SK-N-SH treated with all-trans-retinoic acid at 6 μM for 48 hours (cell line): ENCODE measurements around the gene CRCP.

ENCODE experiments used
- ATAC-seq: fragments of 200-7000 bp; cut with Tn5 transposase; 3 replicates; pipeline ENCODE4 v1.9.1; 2020; ENCODE audit warnings: mild to moderate bottlenecking, moderate library complexity
- BACH2 ChIP-seq: fragments of 250-450 bp; sonication (Bioruptor Pico); IDR thresholded peaks from 2 replicates; pipeline ENCODE4 v1.9.0; 2021; ENCODE audit warnings: mild to moderate bottlenecking, borderline replicate concordance
- CSDC2 ChIP-seq: fragments of 250-450 bp; sonication (Bioruptor Pico); IDR thresholded peaks from 2 replicates; pipeline ENCODE4 v1.5.0; 2020; ENCODE audit warnings: mild to moderate bottlenecking, moderate library complexity
- ESRRG ChIP-seq: fragments of 250-450 bp; sonication (Bioruptor Pico); IDR thresholded peaks from 2 replicates; pipeline ENCODE4 v1.6.1; 2021; ENCODE audit warnings: mild to moderate bottlenecking
- GLIS3 ChIP-seq: fragments of 250-450 bp; sonication (Bioruptor Pico); IDR thresholded peaks from 2 replicates; pipeline ENCODE4 v1.5.0; 2020; ENCODE audit warnings: mild to moderate bottlenecking, moderate library complexity
- ISL1 ChIP-seq: fragments of 250-450 bp; sonication (Bioruptor Pico); IDR thresholded peaks from 2 replicates; pipeline ENCODE4 v2.1.2; 2022; ENCODE audit warnings: mild to moderate bottlenecking, moderate library complexity
- OSR1 ChIP-seq: fragments of 250-450 bp; sonication (Bioruptor Pico); IDR thresholded peaks from 2 replicates; pipeline ENCODE4 v1.8.0; 2022; ENCODE audit warnings: moderate library complexity, mild to moderate bottlenecking, inconsistent platforms
- PPARA ChIP-seq: fragments of 250-450 bp; sonication (Bioruptor Pico); IDR thresholded peaks from 2 replicates; pipeline ENCODE4 v1.5.0; 2020; ENCODE audit warnings: mild to moderate bottlenecking, borderline replicate concordance
- RARB ChIP-seq: fragments of 250-450 bp; sonication (Bioruptor Pico); IDR thresholded peaks from 2 replicates; pipeline ENCODE4 v1.8.0; 2021; ENCODE audit warnings: mild to moderate bottlenecking, moderate library complexity
- SNAI2 ChIP-seq: fragments of 250-450 bp; sonication (Bioruptor Pico); IDR thresholded peaks from 2 replicates; pipeline ENCODE4 v1.5.0; 2020; ENCODE audit warnings: mild to moderate bottlenecking, moderate library complexity
- TCF4 ChIP-seq: fragments of 250-450 bp; sonication (Bioruptor Pico); IDR thresholded peaks from 2 replicates; pipeline ENCODE4 v1.8.0; 2021; ENCODE audit warnings: mild to moderate bottlenecking, moderate library complexity, borderline replicate concordance
- TOX ChIP-seq: fragments of 250-450 bp; sonication (Bioruptor Pico); IDR thresholded peaks from 2 replicates; pipeline ENCODE4 v1.8.0; 2021; ENCODE audit warnings: mild to moderate bottlenecking, moderate library complexity, borderline replicate concordance
- ZC3H10 ChIP-seq: fragments of 250-450 bp; sonication (Bioruptor Pico); IDR thresholded peaks from 2 replicates; pipeline ENCODE4 v1.5.1; 2021; ENCODE audit warnings: mild to moderate bottlenecking, moderate library complexity
- ZFP3 ChIP-seq: fragments of 250-450 bp; sonication (Bioruptor Pico); IDR thresholded peaks from 2 replicates; pipeline ENCODE4 v1.5.0; 2020; ENCODE audit warnings: mild to moderate bottlenecking, moderate library complexity
- ZFP30 ChIP-seq: fragments of 450-650 bp; formaldehyde crosslinking; IDR thresholded peaks from 2 replicates; pipeline ENCODE4 v1.5.0; 2022; ENCODE audit warnings: mild to moderate bottlenecking, moderate library complexity
- ZNF70 ChIP-seq: fragments of 450-650 bp; formaldehyde crosslinking; IDR thresholded peaks from 2 replicates; pipeline ENCODE4 v1.5.0; 2020; ENCODE audit warnings: mild to moderate bottlenecking, moderate library complexity
- ZNF8 ChIP-seq: fragments of 450-650 bp; formaldehyde crosslinking; IDR thresholded peaks from 2 replicates; pipeline ENCODE4 v1.5.0; 2020; ENCODE audit warnings: mild to moderate bottlenecking, moderate library complexity
- TF ChIP-seq, protein P1 (sequence below): fragments of 250-450 bp; sonication (Bioruptor Pico); IDR thresholded peaks from 2 replicates; pipeline ENCODE4 v1.8.0; 2021; ENCODE audit warnings: low read depth, mild to moderate bottlenecking, moderate library complexity, borderline replicate concordance
- TF ChIP-seq, protein P2 (sequence below): fragments of 250-450 bp; sonication (Bioruptor Pico); IDR thresholded peaks from 2 replicates; pipeline ENCODE4 v1.5.1; 2021; ENCODE audit warnings: mild to moderate bottlenecking, moderate library complexity
- TF ChIP-seq, protein P3 (sequence below): fragments of 250-450 bp; sonication (Bioruptor Pico); IDR thresholded peaks from 2 replicates; pipeline ENCODE4 v1.5.1; 2020; ENCODE audit warnings: low read depth, mild to moderate bottlenecking, moderate library complexity
- TF ChIP-seq, protein P4 (sequence below): fragments of 250-450 bp; sonication (Bioruptor Pico); IDR thresholded peaks from 2 replicates; pipeline ENCODE4 v1.5.0; 2020; ENCODE audit warnings: mild to moderate bottlenecking, moderate library complexity

Gene CRCP

DNA sequence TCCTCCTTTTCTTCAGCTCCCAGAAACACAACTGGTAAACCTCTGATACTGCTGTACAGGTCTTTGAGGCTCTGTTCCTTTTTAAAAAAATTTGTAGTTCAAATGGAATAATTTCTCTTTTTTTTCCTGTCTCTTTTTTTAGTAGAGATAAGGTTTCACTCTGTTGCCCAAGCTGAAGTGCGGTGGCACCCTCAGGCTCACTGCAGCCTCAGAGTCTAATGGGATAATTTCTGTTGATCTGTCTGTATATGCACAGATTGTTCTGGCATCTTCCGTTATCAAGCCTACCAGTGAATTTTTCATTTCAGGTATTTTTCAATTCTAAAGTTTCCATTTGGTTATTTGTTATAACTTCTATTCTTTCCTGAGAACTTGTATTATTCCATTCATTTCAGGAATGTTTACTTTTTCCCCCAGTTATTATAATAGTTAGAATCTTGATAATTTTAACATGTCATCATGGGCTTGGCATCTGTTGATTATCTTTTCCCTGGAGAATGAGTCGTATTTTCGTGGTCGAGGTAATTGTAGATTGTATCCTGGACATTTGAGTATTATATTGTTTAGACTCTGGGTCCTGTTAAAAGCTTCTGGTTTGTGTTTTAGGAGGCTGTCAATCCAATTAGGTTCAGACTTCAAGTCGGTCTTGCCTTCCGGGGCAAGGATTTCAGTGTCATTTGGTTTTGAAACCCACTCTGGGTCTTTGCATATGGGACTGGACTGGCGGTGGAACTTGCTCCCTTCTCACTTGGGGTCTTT, 24.5 kb downstream of the CRCP start (continued):
- TF ChIP-seq, protein P1, sequence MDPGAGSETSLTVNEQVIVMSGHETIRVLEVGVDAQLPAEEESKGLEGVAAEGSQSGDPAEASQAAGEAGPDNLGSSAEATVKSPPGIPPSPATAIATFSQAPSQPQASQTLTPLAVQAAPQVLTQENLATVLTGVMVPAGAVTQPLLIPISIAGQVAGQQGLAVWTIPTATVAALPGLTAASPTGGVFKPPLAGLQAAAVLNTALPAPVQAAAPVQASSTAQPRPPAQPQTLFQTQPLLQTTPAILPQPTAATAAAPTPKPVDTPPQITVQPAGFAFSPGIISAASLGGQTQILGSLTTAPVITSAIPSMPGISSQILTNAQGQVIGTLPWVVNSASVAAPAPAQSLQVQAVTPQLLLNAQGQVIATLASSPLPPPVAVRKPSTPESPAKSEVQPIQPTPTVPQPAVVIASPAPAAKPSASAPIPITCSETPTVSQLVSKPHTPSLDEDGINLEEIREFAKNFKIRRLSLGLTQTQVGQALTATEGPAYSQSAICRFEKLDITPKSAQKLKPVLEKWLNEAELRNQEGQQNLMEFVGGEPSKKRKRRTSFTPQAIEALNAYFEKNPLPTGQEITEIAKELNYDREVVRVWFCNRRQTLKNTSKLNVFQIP = peak; percentile 44; the same call in 1 of the 2 replicates
- TF ChIP-seq ZNF8 (CRISPR knock-in tag) (no peak; the same call in 1 of the 2 replicates), TCF4 (CRISPR knock-in tag) (peak; percentile 95), PPARA (CRISPR knock-in tag) (no peak), OSR1 (CRISPR knock-in tag) (no peak), ZFP30 (CRISPR knock-in tag) (no peak), ESRRG (peak; percentile 61; the same call in 1 of the 2 replicates)
- TF ChIP-seq, protein P2, sequence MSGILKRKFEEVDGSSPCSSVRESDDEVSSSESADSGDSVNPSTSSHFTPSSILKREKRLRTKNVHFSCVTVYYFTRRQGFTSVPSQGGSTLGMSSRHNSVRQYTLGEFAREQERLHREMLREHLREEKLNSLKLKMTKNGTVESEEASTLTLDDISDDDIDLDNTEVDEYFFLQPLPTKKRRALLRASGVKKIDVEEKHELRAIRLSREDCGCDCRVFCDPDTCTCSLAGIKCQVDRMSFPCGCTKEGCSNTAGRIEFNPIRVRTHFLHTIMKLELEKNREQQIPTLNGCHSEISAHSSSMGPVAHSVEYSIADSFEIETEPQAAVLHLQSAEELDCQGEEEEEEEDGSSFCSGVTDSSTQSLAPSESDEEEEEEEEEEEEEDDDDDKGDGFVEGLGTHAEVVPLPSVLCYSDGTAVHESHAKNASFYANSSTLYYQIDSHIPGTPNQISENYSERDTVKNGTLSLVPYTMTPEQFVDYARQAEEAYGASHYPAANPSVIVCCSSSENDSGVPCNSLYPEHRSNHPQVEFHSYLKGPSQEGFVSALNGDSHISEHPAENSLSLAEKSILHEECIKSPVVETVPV (CRISPR knock-in tag) = peak; percentile 76
- TF ChIP-seq, protein P3, sequence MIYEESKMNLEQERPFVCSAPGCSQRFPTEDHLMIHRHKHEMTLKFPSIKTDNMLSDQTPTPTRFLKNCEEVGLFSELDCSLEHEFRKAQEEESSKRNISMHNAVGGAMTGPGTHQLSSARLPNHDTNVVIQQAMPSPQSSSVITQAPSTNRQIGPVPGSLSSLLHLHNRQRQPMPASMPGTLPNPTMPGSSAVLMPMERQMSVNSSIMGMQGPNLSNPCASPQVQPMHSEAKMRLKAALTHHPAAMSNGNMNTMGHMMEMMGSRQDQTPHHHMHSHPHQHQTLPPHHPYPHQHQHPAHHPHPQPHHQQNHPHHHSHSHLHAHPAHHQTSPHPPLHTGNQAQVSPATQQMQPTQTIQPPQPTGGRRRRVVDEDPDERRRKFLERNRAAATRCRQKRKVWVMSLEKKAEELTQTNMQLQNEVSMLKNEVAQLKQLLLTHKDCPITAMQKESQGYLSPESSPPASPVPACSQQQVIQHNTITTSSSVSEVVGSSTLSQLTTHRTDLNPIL = peak; percentile 99

DNA sequence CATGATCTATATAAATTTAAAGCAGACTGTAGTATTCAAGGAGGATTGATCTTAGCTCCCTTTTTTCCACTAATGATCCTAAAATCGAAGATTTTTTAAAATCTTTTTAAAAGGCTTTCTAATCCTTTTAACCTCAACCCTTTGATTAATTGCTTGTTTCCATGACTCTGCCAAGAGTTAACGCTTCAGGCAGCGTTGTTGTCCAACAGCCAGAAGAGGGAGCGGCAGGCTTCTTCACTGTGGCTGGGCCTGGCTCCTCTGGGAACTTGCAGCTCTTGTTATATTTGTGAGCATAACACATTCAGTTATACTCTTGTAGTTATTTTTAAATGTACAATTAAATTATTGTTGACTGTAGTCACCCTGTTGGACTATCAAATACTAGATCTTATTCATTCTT, 26.3 kb downstream of the CRCP start:
- TF ChIP-seq GLIS3 (CRISPR knock-in tag) (peak; percentile 49; the same call in 1 of the 2 replicates), ZFP3 (peak; percentile 68), ISL1 (no peak), TCF4 (CRISPR knock-in tag) (no peak), CSDC2 (CRISPR knock-in tag) (0 out of 2 replicates have a peak, but pooled peaks have one; percentile 24), SNAI2 (CRISPR knock-in tag) (peak; percentile 31; the same call in 1 of the 2 replicates), RARB (CRISPR knock-in tag) (no peak)
- TF ChIP-seq, protein P1 = no peak
- ATAC-seq = peak; percentile 79

DNA sequence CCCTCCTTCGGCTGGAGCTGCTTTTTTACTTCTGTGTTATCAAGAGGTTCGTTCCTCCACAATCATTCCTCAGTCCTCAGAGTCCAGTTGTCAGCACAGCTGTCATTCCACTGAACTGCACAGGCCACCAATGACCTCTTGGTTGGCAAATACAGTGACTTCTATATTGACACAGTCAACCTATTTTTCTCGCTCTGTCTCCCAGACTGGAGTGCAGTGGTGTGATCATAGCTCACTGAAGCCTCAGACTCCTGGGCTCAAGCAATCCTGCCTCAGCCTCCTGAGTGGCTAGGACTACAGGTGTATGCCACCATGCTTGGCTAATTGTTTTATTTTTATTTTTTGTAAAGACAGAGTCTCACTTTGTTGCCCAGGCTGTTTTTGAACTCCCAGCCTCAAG, 27.7 kb downstream of the CRCP start:
- TF ChIP-seq, protein P3 = no peak
- TF ChIP-seq TOX (CRISPR knock-in tag) (no peak), ZNF70 (CRISPR knock-in tag) (no peak), BACH2 (CRISPR knock-in tag) (no peak), ZC3H10 (no peak), ISL1 (no peak), SNAI2 (CRISPR knock-in tag) (no peak), ZFP3 (no peak), GLIS3 (CRISPR knock-in tag) (no peak), TCF4 (CRISPR knock-in tag) (no peak), ZFP30 (CRISPR knock-in tag) (no peak), CSDC2 (CRISPR knock-in tag) (no peak)
- TF ChIP-seq, protein P1 = no peak
- TF ChIP-seq, protein P4, sequence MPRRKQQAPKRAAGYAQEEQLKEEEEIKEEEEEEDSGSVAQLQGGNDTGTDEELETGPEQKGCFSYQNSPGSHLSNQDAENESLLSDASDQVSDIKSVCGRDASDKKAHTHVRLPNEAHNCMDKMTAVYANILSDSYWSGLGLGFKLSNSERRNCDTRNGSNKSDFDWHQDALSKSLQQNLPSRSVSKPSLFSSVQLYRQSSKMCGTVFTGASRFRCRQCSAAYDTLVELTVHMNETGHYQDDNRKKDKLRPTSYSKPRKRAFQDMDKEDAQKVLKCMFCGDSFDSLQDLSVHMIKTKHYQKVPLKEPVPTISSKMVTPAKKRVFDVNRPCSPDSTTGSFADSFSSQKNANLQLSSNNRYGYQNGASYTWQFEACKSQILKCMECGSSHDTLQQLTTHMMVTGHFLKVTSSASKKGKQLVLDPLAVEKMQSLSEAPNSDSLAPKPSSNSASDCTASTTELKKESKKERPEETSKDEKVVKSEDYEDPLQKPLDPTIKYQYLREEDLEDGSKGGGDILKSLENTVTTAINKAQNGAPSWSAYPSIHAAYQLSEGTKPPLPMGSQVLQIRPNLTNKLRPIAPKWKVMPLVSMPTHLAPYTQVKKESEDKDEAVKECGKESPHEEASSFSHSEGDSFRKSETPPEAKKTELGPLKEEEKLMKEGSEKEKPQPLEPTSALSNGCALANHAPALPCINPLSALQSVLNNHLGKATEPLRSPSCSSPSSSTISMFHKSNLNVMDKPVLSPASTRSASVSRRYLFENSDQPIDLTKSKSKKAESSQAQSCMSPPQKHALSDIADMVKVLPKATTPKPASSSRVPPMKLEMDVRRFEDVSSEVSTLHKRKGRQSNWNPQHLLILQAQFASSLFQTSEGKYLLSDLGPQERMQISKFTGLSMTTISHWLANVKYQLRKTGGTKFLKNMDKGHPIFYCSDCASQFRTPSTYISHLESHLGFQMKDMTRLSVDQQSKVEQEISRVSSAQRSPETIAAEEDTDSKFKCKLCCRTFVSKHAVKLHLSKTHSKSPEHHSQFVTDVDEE (CRISPR knock-in tag) = no peak
- TF ChIP-seq, protein P2 (CRISPR knock-in tag) = no peak
- ATAC-seq = no peak
